Fibroblast of pulmonary artery (primary cell): ENCODE data around the gene PCDH9.
"Not testable (repeated sequence)": the region's sequence is repeated elsewhere in the genome, so short reads cannot be mapped to it uniquely, and the experiment has no call there.

Source experiments
- DNase-seq: peaks from one replicate; pipeline ENCODE4 v3.0.0-alpha.2; 2010; ENCODE audit warnings: low read depth
- H3K4me3 ChIP-seq: replicated peaks from 2 replicates; pipeline ENCODE4 v1.5.1; 2011; ENCODE audit warnings: low read depth, mild to moderate bottlenecking, control low read depth, low read length, moderate library complexity
- CTCF ChIP-seq: IDR thresholded peaks from 2 replicates; pipeline ENCODE4 v1.5.1; 2011; ENCODE audit warnings: mild to moderate bottlenecking, control low read depth, low read length, inconsistent platforms; ENCODE audit errors: missing control alignments

PCDH9 gene

GRCh38 chr13:66895320-66895719 is 334.8 kb downstream of the PCDH9 start:
- no peak for TF ChIP-seq CTCF
- no peak for DNase-seq
- H3K4me3 ChIP-seq = no peak overlapping the region

- peak; percentile 16 for DNase-seq
- no peak for TF ChIP-seq CTCF
- H3K4me3 ChIP-seq = no peak overlapping the region
Observed at GRCh38 chr13:66888698-66889097, 341.4 kb downstream of the PCDH9 start.

GRCh38 chr13:66887088-66887487 is 343.0 kb downstream of the PCDH9 start:
- peak; percentile 48 for DNase-seq
- H3K4me3 ChIP-seq = no peak overlapping the region
- no peak for TF ChIP-seq CTCF

- DNase-seq = no peak
- no peak overlapping the region for H3K4me3 ChIP-seq
- no peak for TF ChIP-seq CTCF
Observed at GRCh38 chr13:66886264-66886663, 343.9 kb downstream of the PCDH9 start.

- H3K4me3 ChIP-seq, DNase-seq: not testable (repeated sequence)
Observed at GRCh38 chr13:66881170-66881569, 349.0 kb downstream of the PCDH9 start.

- no peak overlapping the region for H3K4me3 ChIP-seq
- TF ChIP-seq CTCF = no peak
- DNase-seq = no peak
Observed at GRCh38 chr13:66879988-66880387, 350.1 kb downstream of the PCDH9 start.

GRCh38 chr13:66875264-66875663 is 354.9 kb downstream of the PCDH9 start:
- H3K4me3 ChIP-seq = no peak overlapping the region
- TF ChIP-seq CTCF = no peak
- no peak for DNase-seq

- TF ChIP-seq CTCF = no peak
- DNase-seq = no peak
- H3K4me3 ChIP-seq = no peak overlapping the region
Observed at GRCh38 chr13:66864627-66865026, 365.5 kb downstream of the PCDH9 start.
